GM19025 (cell line): ENCODE data around the gene ARHGAP6.
A peak's percentile ranks its signal among the peaks of the same experiment; 100 is the strongest.

Experiments
- ATAC-seq: cut with Tn5 transposase; IDR thresholded peaks from one replicate; pipeline ENCODE4 v1.9.1; 2021; ENCODE audit warnings: mild to moderate bottlenecking, low read depth, moderate library complexity; ENCODE audit not compliant: unreplicated experiment

Gene ARHGAP6

GRCh38 chrX:11407331-11408108 is 258.2 kb downstream of the ARHGAP6 start:
- ATAC-seq = no peak

GRCh38 chrX:11406109-11406765 is 259.5 kb downstream of the ARHGAP6 start:
- ATAC-seq = no peak

DNA sequence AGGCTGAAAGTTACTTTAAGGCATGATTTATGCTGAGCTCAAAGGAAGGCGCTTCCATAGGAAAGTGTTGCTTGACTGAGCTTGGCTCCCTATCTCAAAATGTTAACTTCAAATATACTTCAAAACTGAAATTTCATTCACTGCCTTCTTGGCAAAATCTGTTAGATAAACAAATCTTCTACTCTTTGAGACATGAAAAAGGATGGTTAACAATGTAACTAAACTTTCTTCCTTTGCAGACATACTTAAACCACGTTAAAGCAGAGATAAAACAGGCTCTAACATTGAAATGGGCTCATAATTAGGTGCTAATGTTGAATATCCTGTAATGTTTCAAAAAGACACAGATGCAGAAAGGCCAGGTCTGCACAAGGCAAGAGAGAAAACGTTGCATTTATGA is 262.1 kb downstream of the ARHGAP6 start:
- ATAC-seq = no peak

GRCh38 chrX:11401966-11402365 is 263.8 kb downstream of the ARHGAP6 start:
- no peak for ATAC-seq

DNA sequence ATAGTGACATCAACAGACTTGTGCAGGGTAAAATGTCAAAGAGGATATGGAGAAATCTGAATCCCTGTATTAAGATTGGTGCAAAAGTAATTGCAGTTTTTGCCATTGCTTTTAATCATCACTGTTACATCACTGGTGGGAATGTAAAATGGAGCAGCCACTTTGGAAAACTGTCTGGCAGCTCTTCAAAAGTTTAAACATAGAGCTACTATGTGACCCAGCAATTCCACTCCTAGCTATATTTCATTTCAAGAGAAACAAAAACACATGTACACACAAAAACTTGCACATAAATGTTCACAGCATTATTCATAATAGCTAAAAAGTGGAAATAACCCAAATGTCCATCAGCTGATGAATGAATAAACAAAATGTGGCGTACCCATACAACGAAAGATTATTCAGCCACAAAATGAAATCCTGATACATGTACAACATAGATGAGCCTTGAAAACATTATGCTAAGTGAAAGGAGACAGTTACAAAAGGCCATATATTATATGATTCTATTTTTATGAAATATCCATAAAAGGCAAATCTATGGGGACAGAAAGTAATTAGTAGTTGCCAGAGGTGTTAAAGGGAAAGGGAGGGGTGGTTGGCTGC is 266.1 kb downstream of the ARHGAP6 start:
- no peak for ATAC-seq

DNA sequence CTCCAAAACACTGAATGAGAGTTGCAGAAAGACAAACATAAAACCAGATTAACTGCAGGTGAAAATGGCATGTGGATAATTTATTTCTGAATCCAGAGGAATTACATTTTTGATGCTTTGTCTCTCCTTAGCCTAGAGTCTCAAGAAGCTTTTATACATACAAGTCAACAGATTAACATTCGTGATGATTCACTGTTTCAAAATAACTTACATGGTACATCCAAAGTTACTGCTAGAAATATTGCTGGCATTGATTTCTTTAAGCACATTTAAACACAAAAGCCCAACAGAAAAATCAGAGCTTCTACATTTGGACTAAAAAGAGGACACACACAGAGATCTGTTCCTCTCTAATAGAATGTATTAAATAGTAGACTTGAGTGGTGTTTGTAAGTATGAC is 266.9 kb downstream of the ARHGAP6 start:
- no peak for ATAC-seq

GRCh38 chrX:11398139-11398538 is 267.6 kb downstream of the ARHGAP6 start:
- no peak for ATAC-seq

DNA sequence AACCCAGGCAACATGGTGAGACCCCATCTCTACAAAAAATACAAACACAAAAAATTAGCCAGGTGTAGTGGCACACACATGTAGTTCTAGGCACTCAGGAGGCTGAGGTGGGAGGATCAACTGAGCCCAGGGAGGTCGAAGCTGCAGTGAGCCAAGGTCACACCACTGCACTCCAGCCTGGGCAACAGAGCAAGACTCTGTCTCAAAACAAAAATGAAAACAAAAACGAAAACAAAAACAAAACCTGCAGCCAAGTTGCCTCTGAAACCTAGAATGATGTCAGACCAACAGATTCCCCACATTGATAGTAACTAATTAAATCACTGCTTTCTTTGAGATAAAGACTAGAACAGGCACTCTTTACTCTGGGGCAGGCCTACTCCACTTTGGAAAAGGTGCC is 268.0 kb downstream of the ARHGAP6 start:
- peak; percentile 87 for ATAC-seq

- ATAC-seq = no peak
These were observed 269.9 kb downstream of the ARHGAP6 start for GRCh38 chrX:11395859-11396258.

DNA sequence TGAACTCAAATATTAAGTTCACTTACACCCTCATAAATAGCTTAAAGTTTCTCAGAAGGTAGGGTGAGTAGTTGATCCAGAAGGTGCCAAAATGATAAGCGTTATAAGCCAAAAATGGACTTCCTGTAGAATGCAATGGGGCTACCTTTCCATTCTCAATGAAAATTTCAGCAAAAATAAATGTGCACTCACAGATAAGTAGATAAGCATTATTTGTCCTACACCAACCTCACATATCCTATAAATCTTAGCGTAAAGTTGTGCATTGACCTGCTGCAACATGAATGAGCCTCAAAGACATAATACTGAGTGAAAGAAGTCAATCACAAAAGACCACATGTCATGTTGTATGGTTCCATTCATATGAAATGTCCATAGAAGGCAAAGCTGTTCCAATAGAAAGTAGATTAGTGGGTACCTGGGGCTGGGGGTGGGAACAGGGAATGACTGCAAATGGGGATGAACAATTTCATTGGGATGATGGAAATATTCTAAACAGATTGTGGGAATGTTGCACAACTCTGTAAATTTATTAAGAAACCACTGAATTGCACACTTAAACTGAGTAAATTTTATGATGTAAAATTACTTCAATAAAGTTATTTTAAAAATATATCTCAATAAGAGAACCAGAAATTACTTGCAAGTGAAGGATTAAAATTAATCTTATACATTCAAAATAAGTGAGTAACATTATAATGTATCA is 271.6 kb downstream of the ARHGAP6 start:
- no peak for ATAC-seq

DNA sequence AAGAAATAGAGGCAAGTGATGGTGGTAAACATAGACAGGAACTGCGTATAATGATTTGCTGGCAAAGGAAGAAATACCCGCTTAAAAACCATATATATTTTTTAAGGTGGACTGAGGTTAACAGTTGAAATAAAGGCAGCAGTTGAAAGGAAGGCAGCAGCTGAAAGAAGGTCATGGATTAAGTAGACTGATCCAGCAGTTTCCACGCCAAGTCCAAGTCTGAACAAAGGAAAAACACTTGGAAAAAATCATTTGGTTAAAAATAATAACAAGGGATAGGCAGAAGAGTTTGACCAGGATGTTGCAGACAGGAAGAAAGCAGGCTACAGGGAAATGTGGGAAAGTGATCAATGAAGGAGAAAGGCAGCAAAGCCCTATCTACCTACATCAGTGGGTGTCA is 278.9 kb downstream of the ARHGAP6 start:
- no peak for ATAC-seq

DNA sequence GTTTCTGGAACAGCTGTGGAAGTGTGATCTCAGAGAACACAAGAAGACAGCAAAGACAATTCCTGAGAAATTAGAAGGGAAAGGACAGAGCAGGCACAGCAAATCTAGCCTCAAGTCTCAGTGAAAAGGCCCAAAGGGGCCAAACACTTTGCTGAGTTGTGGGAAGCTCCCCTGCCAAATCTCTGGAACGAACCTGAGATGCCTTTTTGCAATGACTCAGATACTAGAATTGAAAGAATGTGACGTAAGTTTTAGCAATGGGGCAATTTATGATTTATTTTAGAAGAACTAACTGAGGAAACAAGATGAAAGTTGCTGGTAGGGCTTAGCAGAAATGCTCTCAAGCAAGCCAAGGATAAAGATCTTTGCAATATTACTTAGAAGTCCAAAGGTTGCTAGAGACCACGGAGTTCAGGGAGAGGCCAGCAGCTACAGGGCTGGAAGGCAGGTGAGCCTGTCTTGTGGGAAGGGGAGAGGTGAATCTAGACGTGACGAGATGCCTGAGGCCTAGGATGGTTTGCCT is 279.7 kb downstream of the ARHGAP6 start:
- ATAC-seq = no peak

GRCh38 chrX:11382930-11383329 is 282.8 kb downstream of the ARHGAP6 start:
- ATAC-seq = no peak

- ATAC-seq = no peak
These were observed 284.3 kb downstream of the ARHGAP6 start for GRCh38 chrX:11381464-11381863.

GRCh38 chrX:11380187-11380844 is 285.4 kb downstream of the ARHGAP6 start:
- no peak for ATAC-seq

GRCh38 chrX:11376163-11376562 is 289.6 kb downstream of the ARHGAP6 start:
- no peak for ATAC-seq

DNA sequence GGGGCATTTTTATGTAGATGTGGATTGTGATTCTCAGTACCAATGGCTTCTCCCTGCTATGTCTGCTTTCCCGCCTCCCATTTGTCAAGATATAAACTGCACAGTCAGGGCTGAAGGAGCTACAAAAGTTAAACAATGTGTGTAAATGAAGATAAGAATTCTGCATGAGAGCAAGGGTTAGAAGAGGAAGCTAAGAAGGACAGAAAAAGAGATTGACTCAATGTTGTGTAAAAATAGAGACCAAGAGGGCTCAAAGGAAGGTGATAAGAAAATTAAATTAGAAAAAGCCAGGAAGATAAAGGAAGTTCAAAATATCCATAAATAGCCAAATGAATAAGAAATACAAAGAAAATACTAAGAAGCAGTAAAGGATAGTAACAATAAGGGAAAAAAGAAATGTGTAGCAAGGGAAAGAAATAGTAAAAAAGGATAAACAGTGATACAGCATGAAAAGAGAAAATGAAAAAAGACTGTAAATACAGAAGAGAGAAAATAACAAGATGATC is 290.1 kb downstream of the ARHGAP6 start:
- no peak for ATAC-seq

DNA sequence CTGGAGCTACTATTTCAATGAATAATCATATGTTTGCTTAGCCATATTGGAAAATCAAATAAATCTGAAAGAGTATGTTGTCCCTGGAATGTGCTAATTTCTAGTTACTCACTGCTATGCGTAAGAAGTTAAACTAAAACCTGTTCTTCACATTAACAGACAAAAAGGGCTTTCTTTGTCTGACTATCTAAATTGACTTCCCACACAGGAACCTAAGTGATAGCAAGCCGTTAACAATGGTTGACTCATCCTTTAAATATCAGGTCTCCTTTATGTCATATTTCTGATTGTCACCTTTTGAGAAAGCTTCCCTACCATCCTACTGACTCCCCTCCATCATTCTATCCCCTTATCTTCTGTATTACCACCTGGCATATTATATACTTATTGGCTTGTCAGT is 291.1 kb downstream of the ARHGAP6 start:
- no peak for ATAC-seq

GRCh38 chrX:11371106-11371505 is 294.6 kb downstream of the ARHGAP6 start:
- ATAC-seq = no peak
